GM19043 (cell line): ENCODE results near the gene OSBP2.
"Not testable (repeated sequence)": the region's sequence is repeated elsewhere in the genome, so short reads cannot be mapped to it uniquely, and the experiment has no call there.

ENCODE experiments used
- ATAC-seq: cut with Tn5 transposase; IDR thresholded peaks from one replicate; pipeline ENCODE4 v1.9.1; 2021; ENCODE audit warnings: low read depth; ENCODE audit not compliant: unreplicated experiment

The OSBP2 gene

DNA sequence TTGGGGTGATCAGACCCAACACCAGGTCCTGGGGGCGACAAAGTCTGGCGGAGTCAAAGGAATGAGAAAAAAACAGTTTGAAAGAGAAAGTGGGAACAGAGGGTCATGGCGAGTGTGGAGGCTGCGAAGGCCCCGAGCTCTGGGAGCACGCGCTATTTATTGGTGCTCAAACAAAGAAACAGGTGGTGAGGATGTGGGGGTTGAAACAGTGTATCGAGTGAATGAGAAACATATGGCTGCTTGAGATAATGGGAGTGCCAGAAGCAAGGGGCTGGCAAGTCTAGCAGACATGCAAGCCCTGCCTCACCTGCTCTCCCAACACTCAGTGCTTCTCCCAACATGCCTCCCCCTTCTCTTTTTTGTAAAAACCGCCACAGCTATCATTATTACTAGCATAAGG is 19.2 kb upstream of the OSBP2 start:
- ATAC-seq: no peak

GRCh38 chr22:30676565-30676964 is 18.1 kb upstream of the OSBP2 start:
- ATAC-seq: not testable (repeated sequence)

- ATAC-seq: not testable (repeated sequence)
Observed at GRCh38 chr22:30679895-30680690, 14.6 kb upstream of the OSBP2 start.

- no peak for ATAC-seq
Observed at GRCh38 chr22:30680991-30681770, 13.5 kb upstream of the OSBP2 start.

DNA sequence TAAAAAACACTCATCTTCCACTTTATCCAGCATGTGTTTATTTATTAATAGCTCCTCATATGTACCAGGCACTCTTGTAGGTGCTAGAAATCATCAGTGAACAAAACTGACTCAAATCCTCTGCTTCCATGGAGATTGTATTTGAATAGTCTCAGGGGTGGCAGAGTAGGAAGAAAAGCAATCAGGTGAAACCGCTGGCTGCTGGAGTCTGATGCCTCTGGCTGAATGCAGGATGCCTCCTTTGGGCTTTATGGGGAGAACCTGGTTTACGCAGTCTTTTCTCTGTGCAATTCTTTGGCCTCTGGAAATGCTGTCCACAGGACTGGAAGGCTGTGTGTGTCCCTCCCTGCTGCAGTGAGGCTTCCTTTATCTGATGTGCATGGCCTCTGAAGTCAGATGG is 12.8 kb upstream of the OSBP2 start:
- ATAC-seq: no peak

GRCh38 chr22:30685178-30685577 is 9.5 kb upstream of the OSBP2 start:
- ATAC-seq: no peak

DNA sequence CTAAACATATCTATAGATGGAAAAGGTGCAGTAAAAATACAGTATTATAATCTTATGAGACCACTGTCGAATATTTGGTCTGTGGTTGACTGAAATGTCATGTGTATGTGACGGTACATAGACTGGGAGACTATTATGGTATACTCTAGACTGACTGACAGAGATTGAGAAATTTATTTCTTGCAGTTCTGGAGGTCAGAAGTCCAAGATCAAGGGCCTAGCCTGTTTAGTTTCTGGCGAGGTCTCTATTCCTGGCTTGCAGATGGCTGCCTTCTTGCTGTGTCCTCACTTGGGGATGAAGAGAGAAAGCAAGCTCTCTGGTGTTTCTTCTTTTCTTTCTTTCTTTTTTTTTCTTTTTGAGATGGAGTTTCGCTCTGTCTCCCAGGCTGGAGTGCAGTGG is 7.3 kb upstream of the OSBP2 start:
- no peak for ATAC-seq

DNA sequence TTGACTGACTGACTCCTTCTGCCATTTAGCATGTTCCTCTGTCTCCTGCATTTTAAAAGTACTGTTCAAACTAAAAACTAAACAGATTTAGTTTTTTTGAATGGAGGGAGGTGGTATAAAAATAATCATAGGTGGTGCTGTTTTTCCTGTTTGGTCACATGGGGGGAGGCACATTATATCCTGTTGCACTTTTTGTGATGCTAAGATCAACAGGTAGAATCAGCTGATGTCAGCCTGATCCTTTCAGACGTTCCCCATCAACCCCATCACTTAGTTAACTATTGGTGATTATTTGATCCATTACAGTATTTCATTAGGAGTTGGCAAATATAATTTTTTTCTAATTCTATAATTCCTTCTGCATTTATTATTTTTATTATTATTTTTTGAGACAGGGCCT is 5.1 kb upstream of the OSBP2 start:
- no peak for ATAC-seq

GRCh38 chr22:30691204-30691603 is 3.5 kb upstream of the OSBP2 start:
- no peak for ATAC-seq

- ATAC-seq: no peak
Observed at GRCh38 chr22:30694171-30694639, 469 bp upstream of the OSBP2 start.

DNA sequence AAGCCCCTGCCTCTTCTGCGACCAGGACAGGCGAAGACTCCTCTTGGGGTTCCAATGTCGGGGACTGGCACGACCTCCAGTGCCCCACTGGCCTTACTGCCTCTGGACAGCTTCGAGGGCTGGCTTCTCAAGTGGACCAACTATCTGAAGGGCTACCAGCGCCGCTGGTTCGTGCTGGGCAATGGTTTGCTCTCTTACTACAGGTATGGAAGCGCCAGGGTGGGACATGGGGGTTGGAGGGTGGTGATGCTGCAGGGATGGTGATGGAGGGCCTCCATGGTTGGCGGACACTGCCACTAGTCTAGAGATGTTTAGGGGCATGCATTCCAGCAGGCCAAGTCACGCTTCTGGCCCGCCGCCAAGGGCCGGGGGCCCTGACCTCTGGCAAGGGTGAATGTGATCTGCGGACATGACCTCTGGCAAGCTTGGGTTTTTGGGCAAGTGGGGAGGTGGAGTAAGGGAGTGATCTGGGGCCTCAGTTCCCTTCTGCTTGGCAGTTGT is 727 bp downstream of the OSBP2 start:
- ATAC-seq: no peak

DNA sequence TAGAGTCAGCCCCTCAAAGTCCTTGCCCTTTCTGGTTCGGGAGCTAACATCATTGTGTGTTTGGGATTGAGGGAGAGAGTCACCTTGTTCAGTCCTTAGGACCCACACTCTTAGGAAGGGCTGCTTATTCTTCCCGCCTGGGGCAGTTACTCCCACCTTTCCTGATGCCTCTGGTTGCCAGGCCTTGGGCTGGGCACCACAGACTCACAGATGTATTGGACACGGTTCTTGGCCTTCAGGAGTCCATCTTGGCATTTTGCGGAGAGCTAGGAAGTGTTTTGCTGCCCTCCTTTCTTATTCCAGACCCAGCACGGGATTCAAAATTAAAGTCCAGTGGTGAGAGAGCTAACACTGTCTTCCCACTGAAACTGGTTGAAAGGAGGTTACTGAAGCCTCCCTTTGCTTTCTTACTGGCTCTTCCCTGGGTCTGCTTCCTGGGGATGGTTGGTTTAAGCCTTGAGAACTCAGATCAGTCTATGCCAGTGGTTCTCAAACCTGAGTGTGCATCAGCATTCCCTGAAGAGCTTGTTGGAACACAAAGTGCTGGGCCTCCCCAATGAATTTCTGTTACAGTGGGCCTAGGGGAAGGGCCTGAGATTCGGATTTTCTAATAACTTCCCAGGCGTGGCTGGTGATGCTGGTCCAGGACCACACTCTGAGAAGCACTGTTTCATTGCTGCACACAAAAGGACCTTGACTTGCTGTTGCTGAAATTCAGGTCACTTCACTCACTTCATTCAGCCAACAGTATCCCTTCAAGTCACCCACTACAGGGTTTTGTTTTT is 1.4 kb downstream of the OSBP2 start:
- ATAC-seq: no peak

DNA sequence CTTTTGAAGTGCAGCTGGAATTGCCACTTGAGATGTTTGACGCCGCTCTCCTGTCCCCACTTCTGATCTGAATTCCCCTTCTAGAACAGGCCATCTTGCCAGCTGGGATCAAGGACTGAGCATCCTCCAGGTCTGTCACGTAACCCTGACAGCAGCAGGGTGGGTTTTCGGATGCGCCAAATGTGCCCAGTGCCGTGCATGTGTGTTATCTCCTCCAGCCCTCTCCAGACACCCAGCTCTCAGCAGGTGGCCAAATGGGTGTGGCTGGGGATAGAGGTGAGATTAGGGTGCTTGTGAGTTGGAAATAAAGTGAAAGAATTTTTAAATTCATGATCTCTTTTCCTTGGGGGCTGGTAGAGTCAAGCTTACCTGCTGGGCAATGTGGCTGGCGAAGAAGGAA is 3.3 kb downstream of the OSBP2 start:
- ATAC-seq: no peak

DNA sequence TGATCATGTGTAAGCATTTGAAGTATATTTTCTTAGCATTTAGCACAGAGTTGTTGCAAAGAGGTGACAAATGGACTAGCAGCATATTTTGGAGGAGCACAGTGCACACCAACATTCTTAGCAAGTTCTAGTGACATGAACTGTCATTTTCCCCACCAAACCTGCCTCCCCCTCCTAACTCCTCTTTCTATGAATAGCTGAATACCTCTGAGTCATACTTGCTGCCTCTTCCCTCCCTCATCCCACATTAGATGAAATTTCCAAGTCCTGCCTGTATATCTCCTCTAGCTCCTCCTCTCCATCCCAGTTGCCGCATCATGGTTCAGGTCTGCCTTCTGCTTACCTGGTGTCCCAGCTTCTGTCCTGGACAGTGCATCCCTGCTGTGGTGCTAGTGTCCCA is 7.2 kb downstream of the OSBP2 start:
- ATAC-seq: no peak

DNA sequence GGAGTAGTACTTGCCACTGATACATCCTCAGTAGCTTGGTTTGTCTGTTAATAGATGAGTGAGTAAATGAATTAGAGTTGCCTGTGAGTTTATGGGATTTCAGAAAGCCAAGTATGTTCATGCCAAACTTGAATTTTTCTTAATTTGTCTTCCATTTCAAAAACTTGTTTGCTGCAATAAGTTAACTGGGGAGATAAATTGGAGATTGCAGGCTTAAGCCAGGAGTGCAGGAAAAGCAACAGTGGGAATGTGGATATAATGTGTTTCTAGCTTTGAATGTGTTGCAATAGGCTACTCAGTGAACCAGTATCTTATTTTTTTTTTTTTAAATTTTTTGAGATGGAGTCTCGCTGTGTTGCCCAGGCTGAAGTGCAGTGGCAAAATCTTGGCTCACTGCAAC is 8.2 kb downstream of the OSBP2 start:
- no peak for ATAC-seq

DNA sequence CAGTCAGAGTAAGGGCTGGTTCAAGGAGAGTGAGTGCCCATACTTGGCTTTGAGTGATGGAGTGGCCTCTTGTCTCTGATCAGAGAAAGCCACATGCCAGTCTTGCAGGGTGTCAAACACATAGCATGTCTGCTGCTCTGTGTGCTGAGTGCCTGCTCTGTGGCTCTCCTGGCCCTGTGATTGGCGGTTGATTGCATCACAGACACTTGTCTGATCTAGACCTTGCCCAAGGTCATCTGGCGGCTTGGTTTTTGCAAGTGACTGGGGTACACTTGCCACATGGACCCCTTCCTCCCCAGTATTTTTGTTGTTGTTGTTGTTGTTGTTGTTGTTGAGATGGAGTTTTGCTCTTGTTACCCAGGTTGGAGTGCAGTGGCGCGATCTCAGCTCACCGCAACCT is 10.3 kb downstream of the OSBP2 start:
- no peak for ATAC-seq

GRCh38 chr22:30705710-30706651 is 11.3 kb downstream of the OSBP2 start:
- ATAC-seq: peak; percentile 51

- not testable (repeated sequence) for ATAC-seq
Observed at GRCh38 chr22:30709980-30710379, 15.3 kb downstream of the OSBP2 start.

DNA sequence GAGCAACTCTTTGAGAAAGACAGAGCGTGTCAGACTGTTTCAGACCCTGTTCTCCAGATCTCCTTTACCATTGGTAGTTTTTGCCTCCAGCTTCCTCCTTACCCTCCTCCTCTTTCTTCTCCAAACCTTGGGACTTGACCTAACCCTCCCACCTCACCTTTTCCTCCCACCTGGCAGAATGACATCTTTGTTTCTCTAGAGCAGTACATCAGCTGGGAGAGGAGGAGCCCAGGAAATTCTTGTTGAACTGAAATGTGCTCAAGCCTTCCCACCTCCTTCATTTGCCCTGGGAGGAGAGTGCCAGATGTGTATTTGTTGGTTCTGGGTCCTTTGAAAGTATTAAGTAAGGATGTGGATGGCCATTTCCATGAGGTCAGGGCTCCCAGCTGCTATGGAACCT is 17.4 kb downstream of the OSBP2 start:
- ATAC-seq: no peak

GRCh38 chr22:30714062-30714461 is 19.4 kb downstream of the OSBP2 start:
- no peak for ATAC-seq
